HG03159 (cell line): Measurements from ENCODE around the gene MANSC4.
A peak's percentile ranks its signal among the peaks of the same experiment; 100 is the strongest.
"Not testable (repeated sequence)": the region's sequence is repeated elsewhere in the genome, so short reads cannot be mapped to it uniquely, and the experiment has no call there.

Experiments used
- ATAC-seq: cut with Tn5 transposase; IDR thresholded peaks from one replicate; pipeline ENCODE4 v1.9.1; 2021; ENCODE audit warnings: mild to moderate bottlenecking, moderate library complexity; ENCODE audit not compliant: unreplicated experiment

Gene MANSC4

GRCh38 chr12:27756670-27757195 is 23.3 kb downstream of the MANSC4 start:
- ATAC-seq: no peak

GRCh38 chr12:27754795-27755194 is 25.2 kb downstream of the MANSC4 start:
- ATAC-seq: no peak

- no peak for ATAC-seq
Measured at GRCh38 chr12:27751386-27752047, 28.5 kb downstream of the MANSC4 start.

GRCh38 chr12:27747111-27747820 is 32.8 kb downstream of the MANSC4 start:
- no peak for ATAC-seq

GRCh38 chr12:27745734-27746133 is 34.3 kb downstream of the MANSC4 start:
- ATAC-seq: not testable (repeated sequence)

- no peak for ATAC-seq
Measured at GRCh38 chr12:27743601-27744000, 36.4 kb downstream of the MANSC4 start.

- ATAC-seq: not testable (repeated sequence)
Measured at GRCh38 chr12:27734321-27734720, 45.7 kb downstream of the MANSC4 start.

- no peak for ATAC-seq
Measured at GRCh38 chr12:27733791-27734190, 46.2 kb downstream of the MANSC4 start.

- ATAC-seq: peak; percentile 79
Measured at GRCh38 chr12:27733052-27733656, 46.9 kb downstream of the MANSC4 start.

GRCh38 chr12:27732281-27732680 is 47.8 kb downstream of the MANSC4 start:
- no peak for ATAC-seq

- ATAC-seq: no peak
Measured at GRCh38 chr12:27730097-27730588, 49.9 kb downstream of the MANSC4 start.

GRCh38 chr12:27723212-27723611 is 56.8 kb downstream of the MANSC4 start:
- no peak for ATAC-seq
